Cardiac fibroblast (primary cell): ENCODE data around the gene CSNK1G2.

Source experiments
- DNase-seq, 2 donors: peaks; one replicate each; pipeline versions ENCODE4 v3.0.0 to v3.0.0-alpha.2; 2010; ENCODE audit warnings: low read depth in 2 of 2
- H3K4me3 ChIP-seq, 2 donors: replicated peaks in 1 of 2; 1 replicate in 1 of 2; 2 replicates in 1 of 2; pipeline ENCODE4 v1.5.1; 2011; ENCODE audit warnings: low read depth in 2 of 2, low read length in 2 of 2, mild to moderate bottlenecking in 2 of 2, moderate library complexity in 1 of 2
- CTCF ChIP-seq: IDR thresholded peaks from one replicate; pipeline ENCODE4 v1.5.1; 2011; ENCODE audit warnings: low read depth, mild to moderate bottlenecking, low read length, inconsistent platforms

CSNK1G2 gene

GRCh38 chr19:1933244-1933643 lies 7.7 kb upstream of the CSNK1G2 start:
- no peak overlapping the region for H3K4me3 ChIP-seq
- no peak for DNase-seq
- TF ChIP-seq CTCF = no peak

GRCh38 chr19:1933942-1934341 lies 7.0 kb upstream of the CSNK1G2 start:
- DNase-seq = no peak
- TF ChIP-seq CTCF = no peak
- no peak overlapping the region for H3K4me3 ChIP-seq

GRCh38 chr19:1935484-1936208 lies 5.3 kb upstream of the CSNK1G2 start:
- TF ChIP-seq CTCF = no peak
- H3K4me3 ChIP-seq = no peak overlapping the region
- peak; percentile 70 to 82 for DNase-seq

GRCh38 chr19:1936430-1936829 lies 4.5 kb upstream of the CSNK1G2 start:
- no peak for DNase-seq
- H3K4me3 ChIP-seq = no peak overlapping the region
- TF ChIP-seq CTCF = no peak

- TF ChIP-seq CTCF = no peak
- no peak for DNase-seq
- no peak overlapping the region for H3K4me3 ChIP-seq
Measured at GRCh38 chr19:1936916-1937610, 3.9 kb upstream of the CSNK1G2 start.

GRCh38 chr19:1938071-1938470 lies 2.9 kb upstream of the CSNK1G2 start:
- no peak overlapping the region for H3K4me3 ChIP-seq
- TF ChIP-seq CTCF = no peak
- DNase-seq = no peak
